ES-I3 (cell line): Measurements from ENCODE around the gene SIDT1.
"Not testable (repeated sequence)": the region's sequence is repeated elsewhere in the genome, so short reads cannot be mapped to it uniquely, and the experiment has no call there.

Source experiments
- H3K36me3 ChIP-seq: 2 replicates; pipeline ENCODE4 v1.6.1; 2013; ENCODE audit warnings: mild to moderate bottlenecking, low read length, control low read depth, moderate library complexity; ENCODE audit not compliant: insufficient read depth
- H3K4me1 ChIP-seq: 2 replicates; pipeline ENCODE4 v1.6.1; 2013; ENCODE audit warnings: mild to moderate bottlenecking, control low read depth, low read length; ENCODE audit not compliant: insufficient read depth
- H3K9ac ChIP-seq: 2 replicates; pipeline ENCODE4 v1.6.1; 2013; ENCODE audit warnings: low read depth, mild to moderate bottlenecking, low read length, moderate library complexity
- H3K9me3 ChIP-seq: 2 replicates; pipeline ENCODE4 v1.6.1; 2013; ENCODE audit warnings: mild to moderate bottlenecking, low read length, moderate library complexity; ENCODE audit not compliant: control insufficient read depth, insufficient read depth

Gene SIDT1

DNA sequence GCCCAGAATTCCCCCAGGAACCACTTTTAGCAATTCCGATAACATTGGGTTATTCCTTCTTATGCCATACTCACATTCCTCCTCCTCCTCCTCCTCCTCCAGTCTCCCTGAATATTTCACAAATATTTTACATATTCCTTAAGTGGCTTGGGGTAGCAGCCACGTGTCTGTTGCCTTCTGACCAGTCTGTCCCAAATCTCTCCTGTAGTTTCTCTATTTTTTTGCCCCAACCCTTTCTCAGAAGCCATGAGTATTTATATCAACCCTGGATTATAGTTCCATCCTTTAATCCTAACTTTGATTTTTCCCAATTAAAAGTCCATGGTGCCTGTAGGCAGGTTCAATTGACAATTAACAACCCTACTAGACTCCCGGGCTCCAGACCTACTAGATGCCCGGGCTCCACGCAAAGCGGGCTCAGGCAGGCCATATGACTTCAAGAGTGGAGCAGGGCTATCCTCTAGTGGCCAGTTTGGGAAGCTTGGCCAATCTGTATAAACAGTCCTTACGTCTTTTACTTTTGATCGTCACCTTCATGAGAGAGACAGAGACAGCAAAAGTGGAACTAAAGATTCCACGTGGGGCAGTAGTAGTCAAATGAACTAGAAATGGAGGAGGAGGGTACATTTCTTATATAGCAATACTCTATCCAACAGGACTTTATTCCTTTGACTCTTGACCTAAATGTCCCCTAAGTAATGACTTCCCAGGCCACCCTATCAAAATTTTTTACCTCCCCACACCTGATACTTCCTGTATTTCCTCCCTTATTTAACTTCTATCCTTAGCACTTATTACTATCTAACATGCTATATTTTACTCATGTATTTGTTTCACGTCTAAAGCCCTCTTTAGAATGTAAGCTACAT lies 94.4 kb downstream of the SIDT1 start:
- Histone ChIP-seq H3K4me1 (no peaks in the 10 kb centered on the region), H3K9me3 (no peaks in the 10 kb centered on the region), H3K9ac (no peak overlapping the region), H3K36me3 (no peaks in the 10 kb centered on the region)

DNA sequence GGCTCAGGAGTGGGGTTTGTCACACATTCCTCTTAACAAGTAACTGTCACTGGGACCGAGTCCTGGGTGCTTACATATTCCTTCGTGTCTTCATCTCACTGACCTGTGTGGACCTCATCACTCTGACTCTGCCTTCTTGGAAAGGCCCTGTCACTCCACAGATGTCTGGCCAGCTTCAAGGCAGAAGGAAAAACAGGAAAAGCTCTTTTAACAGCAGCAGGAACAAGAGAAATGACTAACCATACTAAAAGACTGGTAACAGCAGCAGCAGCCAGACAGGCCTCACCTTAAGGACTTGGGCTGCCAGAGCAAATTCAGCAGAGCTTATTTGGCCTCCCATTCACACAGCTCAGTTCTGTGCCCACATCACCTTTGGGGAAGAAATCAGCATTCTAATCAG lies 96.0 kb downstream of the SIDT1 start:
- Histone ChIP-seq H3K4me1 (no peaks in the 10 kb centered on the region), H3K9me3 (no peaks in the 10 kb centered on the region), H3K36me3 (no peaks in the 10 kb centered on the region), H3K9ac (no peak overlapping the region)

DNA sequence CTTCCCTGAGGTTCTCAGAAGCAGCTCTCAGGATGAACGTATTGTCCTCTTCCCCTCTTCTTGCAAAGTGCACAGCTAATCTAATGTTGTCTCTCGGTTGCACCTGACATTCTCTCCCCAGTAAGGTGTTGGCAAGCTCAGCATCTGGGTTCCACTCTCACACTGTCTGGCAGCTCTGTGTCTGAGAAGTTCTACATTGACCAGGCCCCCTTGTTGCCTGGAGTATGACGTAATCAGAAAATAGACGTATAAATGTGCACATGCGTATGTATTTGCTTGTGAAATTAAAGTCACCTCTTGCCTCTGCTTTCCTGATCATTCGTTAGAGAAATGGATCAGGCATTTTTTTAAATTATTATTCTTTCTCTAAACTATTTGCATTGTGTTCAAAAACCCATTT lies 96.4 kb downstream of the SIDT1 start:
- no peaks in the 10 kb centered on the region for H3K36me3 ChIP-seq
- H3K9ac ChIP-seq, result no peak overlapping the region
- H3K4me1 ChIP-seq, result no peaks in the 10 kb centered on the region

DNA sequence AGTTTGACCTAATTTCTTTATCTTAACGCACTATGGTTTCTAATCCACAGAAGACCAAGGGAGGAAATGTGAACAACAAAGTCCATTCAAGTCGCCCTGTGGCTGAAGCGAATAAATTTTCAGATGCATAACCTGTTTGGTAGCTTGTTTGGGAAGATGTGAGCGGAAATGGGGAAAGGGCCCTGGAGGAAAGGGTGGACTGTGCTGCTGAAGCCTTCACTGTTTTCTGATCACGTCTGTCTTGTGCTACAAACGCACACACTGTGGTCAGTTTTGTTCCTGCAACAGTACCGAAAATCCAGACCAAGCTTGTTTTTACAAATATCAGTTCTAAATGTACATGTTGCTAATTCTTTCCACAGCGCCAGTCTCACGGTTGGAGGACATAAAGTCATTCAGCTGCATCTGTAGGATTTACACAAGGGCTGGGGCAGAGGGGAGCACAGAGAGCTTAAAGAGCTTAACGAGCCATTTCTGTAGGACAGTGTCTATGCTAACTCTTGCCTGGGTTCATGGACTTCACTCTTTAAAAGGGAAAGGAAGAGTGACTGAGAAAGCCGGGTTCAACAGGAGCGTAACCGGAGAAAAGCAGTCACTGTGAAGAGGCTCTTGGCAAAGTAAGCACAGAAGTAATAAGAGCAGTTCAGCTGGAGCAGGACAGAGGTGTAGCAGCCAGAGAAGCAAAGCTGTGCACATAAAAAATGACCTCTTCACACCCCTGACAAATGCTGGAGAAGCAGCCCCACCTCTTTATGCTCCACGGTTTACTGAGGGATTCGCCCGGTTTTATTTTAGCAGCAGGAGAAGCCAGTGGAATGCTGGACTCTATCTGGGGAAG lies 97.4 kb downstream of the SIDT1 start:
- Histone ChIP-seq H3K9me3 (no peaks in the 10 kb centered on the region), H3K4me1 (no peaks in the 10 kb centered on the region), H3K9ac (no peak overlapping the region), H3K36me3 (no peaks in the 10 kb centered on the region)

More for the DNA sequence above, 96.4 kb downstream of the SIDT1 start:
- no peaks in the 10 kb centered on the region for H3K9me3 ChIP-seq

DNA sequence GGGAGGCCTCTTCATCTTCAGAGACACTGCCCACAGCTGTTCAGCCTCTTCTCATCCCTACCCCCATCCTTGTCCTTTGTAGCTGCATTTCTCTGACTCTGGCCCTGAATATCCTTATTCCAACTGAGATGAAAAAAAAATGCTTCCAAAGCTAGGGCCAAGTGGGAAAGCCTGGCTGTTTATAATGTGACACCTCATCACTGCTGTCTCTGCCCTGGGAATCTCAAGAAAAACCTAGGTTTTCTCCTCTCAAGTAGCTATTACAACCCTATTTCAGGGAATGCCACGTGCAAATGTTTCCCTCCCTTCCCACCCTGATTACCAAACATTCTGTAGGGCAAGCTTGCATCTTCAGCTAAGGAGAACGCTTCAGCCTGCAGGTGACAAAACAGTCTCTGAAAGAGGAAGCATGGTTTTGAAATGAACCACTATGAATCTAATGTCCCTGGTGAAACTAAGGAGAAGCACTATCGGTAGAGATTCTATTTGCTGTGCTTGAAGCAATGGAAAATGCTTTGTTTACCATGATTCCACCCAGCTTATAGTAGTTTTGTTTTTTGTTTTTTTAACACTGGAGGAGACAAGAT lies 98.7 kb downstream of the SIDT1 start:
- Histone ChIP-seq H3K4me1 (no peaks in the 10 kb centered on the region), H3K36me3 (no peaks in the 10 kb centered on the region), H3K9ac (no peak overlapping the region), H3K9me3 (no peaks in the 10 kb centered on the region)

DNA sequence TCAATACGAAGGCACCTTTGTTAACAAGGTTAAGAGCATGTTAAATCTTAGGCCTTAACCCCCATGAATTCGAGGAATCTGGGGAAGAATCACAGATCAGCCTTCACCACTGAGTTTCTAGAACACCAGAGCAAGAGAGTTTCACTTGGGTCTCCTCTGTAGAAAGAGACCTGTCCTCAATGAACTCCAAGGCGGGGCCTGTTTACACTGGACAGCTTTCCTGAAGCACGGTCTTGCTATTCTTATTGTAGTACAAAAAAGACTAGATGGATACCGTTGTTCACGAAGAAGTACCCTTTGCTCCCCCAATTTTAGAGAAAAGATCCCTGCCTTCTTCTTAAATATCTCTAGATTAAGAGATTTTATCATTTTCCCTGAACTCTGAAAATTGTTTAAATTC lies 99.2 kb downstream of the SIDT1 start:
- no peaks in the 10 kb centered on the region for H3K36me3 ChIP-seq

DNA sequence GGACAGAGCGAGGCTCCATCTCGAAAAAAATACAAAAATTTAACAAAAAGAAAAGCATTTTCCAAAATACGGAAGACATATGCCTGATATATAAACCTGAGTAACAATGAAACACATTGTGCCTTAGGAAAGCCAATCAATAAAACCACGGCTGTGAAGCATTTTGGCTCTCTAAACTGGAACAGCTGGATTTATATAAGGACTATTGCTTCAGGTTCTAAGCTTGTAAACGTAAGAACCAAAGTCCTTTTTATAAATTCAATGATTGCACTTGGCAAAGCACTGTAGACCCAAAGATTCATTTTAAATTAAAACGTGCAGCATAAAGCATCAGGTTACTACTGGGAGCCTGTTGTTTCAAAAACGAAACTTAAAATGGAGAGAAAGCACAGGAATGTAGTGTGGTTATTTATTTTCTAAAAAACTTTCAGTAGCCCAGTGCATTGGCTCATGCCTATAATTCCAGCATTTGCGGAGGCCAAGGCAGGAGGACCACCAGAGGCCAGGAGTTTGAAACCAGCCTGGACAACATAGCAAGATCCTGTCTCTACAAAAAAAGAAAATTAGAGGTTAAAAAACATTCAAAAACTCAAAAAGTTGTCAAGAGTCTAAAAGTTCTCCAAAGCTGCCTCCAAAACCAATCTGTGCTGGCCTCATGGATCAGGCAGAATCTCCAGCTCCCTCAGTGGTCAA lies 102.6 kb downstream of the SIDT1 start:
- no peaks in the 10 kb centered on the region for H3K36me3 ChIP-seq

More for the DNA sequence above, 99.2 kb downstream of the SIDT1 start:
- no peaks in the 10 kb centered on the region for H3K4me1 ChIP-seq
- H3K9me3 ChIP-seq, result no peaks in the 10 kb centered on the region
- no peak overlapping the region for H3K9ac ChIP-seq

DNA sequence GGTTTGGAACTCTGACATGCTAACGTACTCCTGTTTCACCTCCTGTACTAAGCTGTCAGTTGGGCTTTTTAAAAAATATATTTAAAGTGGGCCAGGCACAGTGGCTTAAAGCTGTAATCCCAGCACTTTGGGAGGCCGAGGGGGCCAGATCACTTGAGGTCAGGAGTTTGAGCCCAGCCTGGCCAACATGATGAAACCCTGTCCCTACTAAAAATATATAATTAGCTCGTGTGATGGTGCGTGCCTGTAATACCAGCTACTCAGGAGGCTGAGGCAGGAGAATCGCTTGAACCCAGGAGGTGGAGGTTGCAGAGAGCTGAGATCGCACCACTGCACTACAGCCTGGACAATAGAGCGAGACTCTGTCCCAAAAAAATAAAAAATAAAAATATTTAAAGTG lies 103.7 kb downstream of the SIDT1 start:
- H3K9me3 ChIP-seq, H3K36me3 ChIP-seq, H3K4me1 ChIP-seq, H3K9ac ChIP-seq: not testable (repeated sequence)

More for the DNA sequence above, 102.6 kb downstream of the SIDT1 start:
- Histone ChIP-seq H3K9ac (no peak overlapping the region), H3K4me1 (no peaks in the 10 kb centered on the region), H3K9me3 (no peaks in the 10 kb centered on the region)

DNA sequence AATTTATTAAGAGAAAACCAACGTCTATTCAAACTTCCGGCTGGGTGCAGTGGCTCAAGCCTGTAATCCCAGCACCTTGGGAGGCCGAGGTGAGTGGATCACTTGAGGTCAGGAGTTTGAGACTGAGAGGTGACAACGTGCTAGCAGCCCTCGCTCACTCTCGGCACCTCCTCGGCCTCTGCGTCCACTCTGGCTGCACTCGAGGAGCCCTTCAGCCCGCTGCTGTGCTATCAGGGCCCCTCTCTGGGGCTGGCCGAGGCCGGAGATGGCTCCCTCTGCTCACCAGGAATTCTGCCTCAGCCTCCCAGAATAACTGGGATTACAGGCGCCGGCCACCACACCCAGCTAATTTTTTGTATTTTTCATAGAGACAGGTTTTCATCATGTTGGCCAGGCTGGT lies 105.4 kb downstream of the SIDT1 start:
- Histone ChIP-seq H3K36me3 (no peaks in the 10 kb centered on the region), H3K9ac (no peak overlapping the region)

DNA sequence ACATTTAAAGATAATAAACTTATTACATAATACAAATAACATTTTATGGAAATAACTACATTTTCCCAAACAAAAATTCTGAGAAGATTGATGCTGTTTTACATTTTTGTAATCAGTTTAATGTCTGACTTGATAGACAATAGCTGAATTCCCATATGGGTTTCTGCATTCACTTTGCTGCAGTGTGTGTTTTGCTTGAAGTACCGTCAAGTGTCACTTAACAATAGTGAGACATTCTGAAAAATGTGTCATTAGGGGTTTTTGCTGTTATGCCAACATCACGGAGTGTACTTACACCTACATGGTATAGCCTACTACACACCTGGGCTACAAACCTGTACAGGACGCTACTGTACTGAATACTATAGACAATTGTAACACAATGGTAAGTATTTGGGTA lies 106.6 kb downstream of the SIDT1 start:
- Histone ChIP-seq H3K36me3 (no peaks in the 10 kb centered on the region), H3K9me3 (peaks cover 5% of the 10 kb centered on the region; the same call in 1 of the 2 replicates), H3K4me1 (no peaks in the 10 kb centered on the region), H3K9ac (no peak overlapping the region)

More for the DNA sequence above, 105.4 kb downstream of the SIDT1 start:
- no peaks in the 10 kb centered on the region for H3K9me3 ChIP-seq
- H3K4me1 ChIP-seq, result no peaks in the 10 kb centered on the region

DNA sequence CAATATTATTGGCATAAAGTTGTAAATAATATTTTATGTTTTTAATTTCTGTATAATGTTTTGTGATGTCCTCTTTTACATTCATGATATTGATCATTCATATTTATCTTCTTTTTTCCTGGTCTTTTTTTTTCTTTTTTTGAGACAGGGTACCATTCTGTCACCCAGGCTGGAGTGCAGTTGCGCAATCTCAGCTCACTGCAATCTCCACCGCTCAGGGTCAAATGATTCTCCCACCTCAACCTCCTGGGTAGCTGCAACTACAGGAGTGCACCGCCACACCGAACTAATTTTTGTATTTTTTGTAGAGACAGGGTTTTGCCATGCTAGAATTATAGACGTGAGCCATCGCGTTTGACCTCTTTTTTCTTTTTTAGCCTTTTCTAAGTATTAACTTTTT lies 111.2 kb downstream of the SIDT1 start:
- H3K9ac ChIP-seq, result no peak overlapping the region
- no peaks in the 10 kb centered on the region for H3K4me1 ChIP-seq
- H3K9me3 ChIP-seq, result peaks cover 11% of the 10 kb centered on the region; the same call in 1 of the 2 replicates
- no peaks in the 10 kb centered on the region for H3K36me3 ChIP-seq

DNA sequence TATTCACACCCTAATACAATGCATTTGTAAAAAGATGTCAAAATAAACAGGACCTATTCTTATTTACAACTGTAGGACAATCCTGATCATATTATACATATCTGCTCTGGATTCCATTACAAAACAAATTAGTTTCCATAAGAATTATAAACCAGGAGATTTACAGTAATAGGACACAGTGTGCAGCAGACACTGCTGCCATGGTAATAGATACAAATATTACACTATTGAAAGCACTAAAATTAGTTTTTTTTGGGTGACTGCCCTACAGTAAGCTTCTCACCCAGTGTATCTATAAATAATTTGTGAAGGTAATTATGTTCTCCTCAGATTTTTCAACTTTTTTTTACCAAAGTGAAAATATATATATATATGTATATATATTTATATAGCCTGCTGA lies 116.2 kb downstream of the SIDT1 start:
- no peaks in the 10 kb centered on the region for H3K36me3 ChIP-seq
- peaks cover 6% of the 10 kb centered on the region; the same call in 1 of the 2 replicates for H3K4me1 ChIP-seq
- no peak overlapping the region for H3K9ac ChIP-seq
- peaks cover 10% of the 10 kb centered on the region; the same call in 1 of the 2 replicates for H3K9me3 ChIP-seq

DNA sequence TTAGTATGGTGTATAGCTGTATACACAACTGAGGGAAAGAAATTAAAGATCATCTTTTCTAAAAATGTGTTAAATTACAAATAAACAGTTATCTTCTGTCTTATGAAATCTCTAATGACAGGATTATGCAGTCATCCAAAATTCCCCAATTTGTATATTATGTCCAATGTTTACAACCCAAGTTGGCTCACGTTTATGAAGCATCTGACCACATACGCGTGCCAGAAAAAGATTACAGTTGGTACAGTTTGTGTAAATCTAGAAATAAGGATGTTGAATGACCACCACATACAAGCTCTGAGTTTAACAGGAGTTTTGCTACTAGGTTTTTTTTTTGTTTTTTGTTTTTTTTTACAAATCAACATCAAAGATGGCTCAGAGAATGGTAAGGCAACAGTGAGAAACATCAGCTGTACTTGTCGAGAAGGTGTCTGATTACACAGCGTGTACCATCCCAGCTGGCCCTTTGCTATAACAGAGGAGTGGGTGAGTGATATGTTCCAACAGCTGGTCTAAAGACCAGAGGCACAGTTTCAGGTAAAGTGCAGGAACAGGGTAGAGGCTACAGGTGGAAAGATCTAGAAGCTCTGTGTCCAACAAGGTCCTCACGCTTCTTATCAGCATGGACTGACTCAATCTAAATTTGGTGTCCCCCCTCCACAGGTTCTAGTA lies 117.0 kb downstream of the SIDT1 start:
- peaks cover 3% of the 10 kb centered on the region; the same call in 1 of the 2 replicates for H3K9me3 ChIP-seq
- H3K4me1 ChIP-seq, result peaks cover 6% of the 10 kb centered on the region; the same call in 1 of the 2 replicates
- H3K9ac ChIP-seq, result no peak overlapping the region
- no peaks in the 10 kb centered on the region for H3K36me3 ChIP-seq
